Peyer's patch (tissue), 4 donors: ENCODE measurements around the gene HTRA2. TPM values are rescaled to one million over a fixed set of nuclear protein-coding genes. Genes with fewer than 3 reads are reported as not detected.

Experiments used
- DNase-seq, 3 donors: peaks; one replicate each; pipeline ENCODE4 v3.0.0-alpha.2; 2017 to 2019
- H3K27ac ChIP-seq, 4 donors: fragments of 200-600 bp; sonication (generic); one replicate each; pipeline ENCODE4 v1.5.1; 2016 to 2019
- H3K27me3 ChIP-seq, 2 donors: fragments of 200-600 bp; sonication (generic); one replicate each; pipeline ENCODE4 v1.5.1; 2019
- H3K36me3 ChIP-seq, 3 donors: fragments of 200-600 bp; sonication (generic); one replicate each; pipeline ENCODE4 v1.5.1; 2016 to 2019
- H3K4me1 ChIP-seq, 4 donors: fragments of 200-600 bp; sonication (generic); one replicate each; pipeline ENCODE4 v1.5.1; 2016 to 2019
- H3K4me3 ChIP-seq, 4 donors: fragments of 200-600 bp; sonication (generic); 1 replicate in 3 of 4; 2 replicates in 1 of 4; pipeline ENCODE4 v1.5.1; 2016 to 2019; ENCODE audit warnings: mild to moderate bottlenecking in 1 of 4
- H3K9me3 ChIP-seq, 4 donors: fragments of 200-600 bp; sonication (generic); one replicate each; pipeline ENCODE4 v1.5.1; 2016 to 2019; ENCODE audit warnings: mild to moderate bottlenecking in 1 of 4
- CTCF ChIP-seq, 6 experiments: fragments of 450-650 bp in 4 of 6; fragments of 200-600 bp in 2 of 6; sonication (generic) in 1 of 6; IDR thresholded peaks; one replicate each; pipeline ENCODE4 v1.5.1; 2017 to 2019; ENCODE audit warnings: antibody characterized with exemption in 6 of 6, mild to moderate bottlenecking in 3 of 6, moderate library complexity in 1 of 6
- POLR2A ChIP-seq, 2 donors: fragments of 450-650 bp; IDR thresholded peaks; one replicate each; pipeline ENCODE4 v1.5.1; 2017; ENCODE audit warnings: antibody characterized with exemption in 2 of 2, mild to moderate bottlenecking in 2 of 2, moderate library complexity in 2 of 2
- total RNA-seq, 4 donors: library from RNA; depleted of rRNA; stranded (reverse); fragments of >200 nt; gene quantifications; one replicate each; pipeline ENCODE4 v1.1.0, GENCODE V29; 2016

HTRA2 gene
- total RNA-seq, 4 donors from 2014 or later = 20.6 to 25.5 (median 24.2) TPM

- H3K36me3 ChIP-seq = peaks cover 0 to 11% (median 0%) of the 10 kb centered on the region in 3 donors
- H3K4me1 ChIP-seq = peaks cover 0 to 11% (median 8%) of the 10 kb centered on the region in 4 donors
- H3K27ac ChIP-seq = no peak overlapping the region
- DNase-seq = no peak
- no peak overlapping the region for H3K4me3 ChIP-seq
- no peaks in the 10 kb centered on the region for H3K27me3 ChIP-seq
- no peaks in the 10 kb centered on the region for H3K9me3 ChIP-seq
- TF ChIP-seq CTCF (IDR thresholded peaks at IDR 0.05) (no peak), POLR2A (IDR thresholded peaks at IDR 0.05) (no peak)
These were observed 5.8 kb downstream of the HTRA2 start for GRCh38 chr2:74535440-74535965.

- Histone ChIP-seq H3K27ac (no peak overlapping the region), H3K36me3 (peaks cover 0 to 11% (median 0%) of the 10 kb centered on the region in 3 donors), H3K4me1 (peaks cover 0 to 5% (median 4%) of the 10 kb centered on the region in 4 donors), H3K27me3 (no peaks in the 10 kb centered on the region), H3K4me3 (no peak overlapping the region), H3K9me3 (no peaks in the 10 kb centered on the region)
- no peak for DNase-seq
- TF ChIP-seq CTCF (IDR thresholded peaks at IDR 0.05) (no peak), POLR2A (IDR thresholded peaks at IDR 0.05) (no peak)
These were observed 6.6 kb downstream of the HTRA2 start for GRCh38 chr2:74536166-74536950.

- Histone ChIP-seq H3K27me3 (no peaks in the 10 kb centered on the region), H3K27ac (no peak overlapping the region), H3K4me3 (no peak overlapping the region), H3K4me1 (peaks cover 0 to 5% (median 2%) of the 10 kb centered on the region in 4 donors), H3K36me3 (peaks cover 0 to 11% (median 0%) of the 10 kb centered on the region in 3 donors), H3K9me3 (no peaks in the 10 kb centered on the region)
- no peak for TF ChIP-seq POLR2A (IDR thresholded peaks at IDR 0.05)
- no peak for DNase-seq
These were observed 7.4 kb downstream of the HTRA2 start for GRCh38 chr2:74537140-74537539.

GRCh38 chr2:74538881-74539339 is 9.2 kb downstream of the HTRA2 start:
- H3K27me3 ChIP-seq = no peaks in the 10 kb centered on the region
- H3K27ac ChIP-seq = peak overlapping the region in 1 of 4 donors; percentile 65
- peak in 1 of 3 donors; percentile 48 for DNase-seq
- TF ChIP-seq CTCF (IDR thresholded peaks at IDR 0.05) (no peak), POLR2A (IDR thresholded peaks at IDR 0.05) (no peak)
- H3K9me3 ChIP-seq = no peaks in the 10 kb centered on the region
- peaks cover 0 to 5% (median 2%) of the 10 kb centered on the region in 4 donors for H3K4me1 ChIP-seq
- H3K36me3 ChIP-seq = no peaks in the 10 kb centered on the region
- peak overlapping the region in 2 of 4 donors; percentile 1 to 26 for H3K4me3 ChIP-seq

- no peak for TF ChIP-seq POLR2A (IDR thresholded peaks at IDR 0.05)
- no peak for TF ChIP-seq CTCF (IDR thresholded peaks at IDR 0.05)
- H3K27me3 ChIP-seq = no peaks in the 10 kb centered on the region
- H3K4me1 ChIP-seq = peaks cover 0 to 5% (median 2%) of the 10 kb centered on the region in 4 donors
- H3K4me3 ChIP-seq = no peak overlapping the region
- H3K27ac ChIP-seq = no peak overlapping the region
- no peak for DNase-seq
- H3K9me3 ChIP-seq = no peaks in the 10 kb centered on the region
- no peaks in the 10 kb centered on the region for H3K36me3 ChIP-seq
These were observed 10.6 kb downstream of the HTRA2 start for GRCh38 chr2:74540291-74540690.

- H3K27me3 ChIP-seq = no peaks in the 10 kb centered on the region
- peaks cover 0 to 5% (median 2%) of the 10 kb centered on the region in 4 donors for H3K4me1 ChIP-seq
- H3K27ac ChIP-seq = no peak overlapping the region
- no peak overlapping the region for H3K4me3 ChIP-seq
- no peak for TF ChIP-seq CTCF (IDR thresholded peaks at IDR 0.05)
- H3K36me3 ChIP-seq = no peaks in the 10 kb centered on the region
- H3K9me3 ChIP-seq = no peaks in the 10 kb centered on the region
- DNase-seq = no peak
These were observed 13.2 kb downstream of the HTRA2 start for GRCh38 chr2:74542978-74543377.
